22Rv1 (cell line): Measurements from ENCODE around the gene ILKAP.

Experiments used
- CTCF ChIP-seq: fragments of 450-650 bp; IDR thresholded peaks from 2 replicates; pipeline ENCODE4 v1.5.1; 2017; ENCODE audit warnings: mild to moderate bottlenecking
- ZFX ChIP-seq: fragments of 450-650 bp; IDR thresholded peaks from 2 replicates; pipeline ENCODE4 v1.6.1; 2017; ENCODE audit warnings: antibody characterized with exemption, borderline replicate concordance

DNA sequence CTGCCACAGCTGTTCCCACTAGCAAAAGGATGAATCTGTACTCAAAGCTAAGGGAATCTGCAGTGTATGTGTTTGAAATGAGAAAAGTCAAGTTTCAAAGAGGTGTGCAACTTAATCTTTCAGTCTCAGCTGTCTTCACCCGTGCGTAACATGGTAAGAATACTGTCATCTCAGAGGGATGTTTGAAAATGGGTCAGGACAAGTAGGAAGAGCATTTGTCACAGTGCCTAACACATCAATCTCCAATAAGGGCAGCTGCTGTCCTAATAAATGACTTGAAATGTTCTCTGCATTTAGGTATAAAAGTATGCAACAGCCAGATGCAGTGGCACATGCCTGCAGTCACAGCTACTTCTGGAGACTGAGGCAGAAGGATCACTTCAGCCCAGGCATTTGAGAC lies 13.1 kb downstream of the ILKAP start:
- no peak for TF ChIP-seq CTCF
- no peak for TF ChIP-seq ZFX
